Measurements from ENCODE around the gene ATP8A2. TPM values are rescaled to one million over a fixed set of nuclear protein-coding genes. Genes with fewer than 3 reads are reported as not detected.

ATP8A2 gene
- total RNA-seq, 1 donor from 2014 or later, result 1.3 TPM

- Histone ChIP-seq H3K4me2 (ENCODE audit: low read length) (peak overlapping the region; percentile 80), H3K79me2 (ENCODE audit: insufficient read depth, low read length) (no peaks in the 10 kb centered on the region), H4K20me1 (ENCODE audit: insufficient read depth, low read length) (no peaks in the 10 kb centered on the region), H3K4me1 (ENCODE audit: insufficient read depth, low read length) (peaks cover 20% of the 10 kb centered on the region), H3K9ac (ENCODE audit: low read length) (no peak overlapping the region), H3K9me3 (ENCODE audit: insufficient read depth, low read depth, low read length) (no peaks in the 10 kb centered on the region), H3K27me3 (ENCODE audit: insufficient read depth, low read length) (peaks cover 3% of the 10 kb centered on the region), H3K4me3 (ENCODE audit: insufficient read depth, low read depth, low read length) (peak overlapping the region; percentile 41), H3K27ac (ENCODE audit: low read depth, low read length) (no peak overlapping the region), H2AFZ (ENCODE audit: low read depth, low read length) (no peak overlapping the region), H3K36me3 (ENCODE audit: insufficient read depth, low read length) (no peaks in the 10 kb centered on the region)
- TF ChIP-seq CTCF (IDR thresholded peaks at IDR 0.05; ENCODE audit: insufficient read depth, low read depth, low read length), result no peak
- no peak for TF ChIP-seq EZH2 (IDR thresholded peaks at IDR 0.05; ENCODE audit: insufficient read depth, low read length)
- Mint-ChIP-seq H3K36me3 (ENCODE audit: low read depth, unreplicated experiment) (no peaks in the 10 kb centered on the region), H3K9me3 (ENCODE audit: unreplicated experiment) (peaks cover 2% of the 10 kb centered on the region), H3K27me3 (ENCODE audit: low read depth, unreplicated experiment) (peaks cover 9% of the 10 kb centered on the region), H3K4me3 (ENCODE audit: unreplicated experiment) (peak overlapping the region; percentile 25), H3K27ac (ENCODE audit: unreplicated experiment) (no peak overlapping the region), H3K4me1 (ENCODE audit: low read depth, unreplicated experiment) (peaks cover 41% of the 10 kb centered on the region)
- FAIRE-seq (no peak), DNase-seq (ENCODE audit: low read depth) (no peak)
Observed at GRCh38 chr13:25882466-25883357, 510.9 kb downstream of the ATP8A2 start.

- H3K9me3 Mint-ChIP-seq (ENCODE audit: unreplicated experiment), result peaks cover 2% of the 10 kb centered on the region
- no peak overlapping the region for H3K27ac ChIP-seq (ENCODE audit: low read depth, low read length)
- H3K79me2 ChIP-seq (ENCODE audit: insufficient read depth, low read length), result no peaks in the 10 kb centered on the region
- H3K27me3 Mint-ChIP-seq (ENCODE audit: low read depth, unreplicated experiment), result peaks cover 3% of the 10 kb centered on the region
- H3K27ac Mint-ChIP-seq (ENCODE audit: unreplicated experiment), result no peak overlapping the region
- no peaks in the 10 kb centered on the region for H3K36me3 ChIP-seq (ENCODE audit: insufficient read depth, low read length)
- no peaks in the 10 kb centered on the region for H3K9me3 ChIP-seq (ENCODE audit: insufficient read depth, low read depth, low read length)
- H3K4me1 Mint-ChIP-seq (ENCODE audit: low read depth, unreplicated experiment), result peaks cover 41% of the 10 kb centered on the region
- no peaks in the 10 kb centered on the region for H4K20me1 ChIP-seq (ENCODE audit: insufficient read depth, low read length)
- FAIRE-seq (no peak), DNase-seq (ENCODE audit: low read depth) (no peak)
- peaks cover 20% of the 10 kb centered on the region for H3K4me1 ChIP-seq (ENCODE audit: insufficient read depth, low read length)
- H2AFZ ChIP-seq (ENCODE audit: low read depth, low read length), result no peak overlapping the region
- H3K4me3 Mint-ChIP-seq (ENCODE audit: unreplicated experiment), result no peak overlapping the region
- peaks cover 3% of the 10 kb centered on the region for H3K27me3 ChIP-seq (ENCODE audit: insufficient read depth, low read length)
- no peak overlapping the region for H3K4me2 ChIP-seq (ENCODE audit: low read length)
- no peak for TF ChIP-seq EZH2 (IDR thresholded peaks at IDR 0.05; ENCODE audit: insufficient read depth, low read length)
- TF ChIP-seq CTCF (IDR thresholded peaks at IDR 0.05; ENCODE audit: insufficient read depth, low read depth, low read length), result no peak
- no peaks in the 10 kb centered on the region for H3K36me3 Mint-ChIP-seq (ENCODE audit: low read depth, unreplicated experiment)
- H3K9ac ChIP-seq (ENCODE audit: low read length), result no peak overlapping the region
- H3K4me3 ChIP-seq (ENCODE audit: insufficient read depth, low read depth, low read length), result no peak overlapping the region
Observed at GRCh38 chr13:25885418-25885817, 513.6 kb downstream of the ATP8A2 start.

Data from astrocyte (in vitro differentiated cells and primary cell).